GM23338 (cell line): ENCODE data around the gene C19orf47. TPM values are rescaled to one million over a fixed set of nuclear protein-coding genes. Genes with fewer than 3 reads are reported as not detected.

Source experiments
- ATAC-seq: fragments of 200-7000 bp; cut with Tn5 transposase; 3 replicates; pipeline ENCODE4 v1.9.1; 2020
- DNase-seq: peaks from one replicate; pipeline ENCODE4 v3.0.0-alpha.2; 2015; ENCODE audit warnings: low spot score
- H2AFZ ChIP-seq: fragments of 200-600 bp; sonication (generic); 2 replicates; pipeline ENCODE4 v1.8.0; 2016; ENCODE audit warnings: antibody characterized with exemption, mild to moderate bottlenecking, moderate library complexity
- H3F3A ChIP-seq: fragments of 200-600 bp; sonication (generic); replicated peaks from 2 replicates; pipeline ENCODE4 v1.8.0; 2017; ENCODE audit warnings: antibody characterized with exemption, mixed run types, low read depth
- H3K27ac ChIP-seq: fragments of 200-600 bp; sonication (generic); 2 replicates; pipeline ENCODE4 v1.6.1; 2016; ENCODE audit warnings: low read depth
- H3K27me3 ChIP-seq: fragments of 200-600 bp; sonication (generic); 2 replicates; pipeline ENCODE4 v1.8.0; 2016; ENCODE audit warnings: mild to moderate bottlenecking, mixed run types, moderate library complexity; ENCODE audit not compliant: insufficient read depth
- H3K36me3 ChIP-seq: fragments of 200-600 bp; sonication (generic); 2 replicates; pipeline ENCODE4 v1.8.0; 2016; ENCODE audit warnings: mild to moderate bottlenecking; ENCODE audit not compliant: insufficient read depth
- H3K4me1 ChIP-seq: fragments of 200-600 bp; sonication (generic); 2 replicates; pipeline ENCODE4 v1.8.0; 2016; ENCODE audit warnings: mild to moderate bottlenecking, moderate library complexity; ENCODE audit not compliant: insufficient read depth
- H3K4me2 ChIP-seq: fragments of 200-600 bp; sonication (generic); 2 replicates; pipeline ENCODE4 v1.7.1; 2017; ENCODE audit warnings: mixed run types
- H3K4me3 ChIP-seq: fragments of 200-600 bp; sonication (generic); 2 replicates; pipeline ENCODE4 v1.6.1; 2016; ENCODE audit warnings: mixed run types
- H3K79me2 ChIP-seq: fragments of 200-600 bp; sonication (generic); replicated peaks from 2 replicates; pipeline ENCODE4 v1.8.0; 2017; ENCODE audit warnings: mild to moderate bottlenecking; ENCODE audit not compliant: insufficient read depth
- H3K9me2 ChIP-seq: fragments of 200-600 bp; sonication (generic); 2 replicates; pipeline ENCODE4 v1.8.0; 2017; ENCODE audit not compliant: insufficient read depth
- H4K20me1 ChIP-seq: fragments of 200-600 bp; sonication (generic); replicated peaks from 2 replicates; pipeline ENCODE4 v1.8.0; 2017; ENCODE audit warnings: mild to moderate bottlenecking; ENCODE audit not compliant: insufficient read depth
- H3K27ac Mint-ChIP-seq: 2 replicates; pipeline ENCODE4 v1.8.0; 2020; ENCODE audit warnings: inconsistent platforms, mild to moderate bottlenecking, moderate library complexity, mixed read lengths
- H3K27me3 Mint-ChIP-seq: 3 replicates; pipeline ENCODE4 v1.8.0; 2022; ENCODE audit warnings: low read depth, mild to moderate bottlenecking, moderate library complexity, mixed read lengths, inconsistent platforms; ENCODE audit not compliant: insufficient read depth, poor library complexity
- H3K36me3 Mint-ChIP-seq: 3 replicates; pipeline ENCODE4 v1.8.0; 2021; ENCODE audit warnings: low read depth, mild to moderate bottlenecking, inconsistent platforms, moderate library complexity, mixed read lengths
- H3K4me1 Mint-ChIP-seq: 3 replicates; pipeline ENCODE4 v1.8.0; 2020; ENCODE audit warnings: mild to moderate bottlenecking, inconsistent platforms, mixed read lengths
- H3K4me3 Mint-ChIP-seq: 3 replicates; pipeline ENCODE4 v1.8.0; 2021; ENCODE audit warnings: moderate library complexity, mild to moderate bottlenecking, inconsistent platforms, mixed read lengths
- H3K9me3 Mint-ChIP-seq: 3 replicates; pipeline ENCODE4 v1.8.0; 2020; ENCODE audit warnings: moderate library complexity, mild to moderate bottlenecking, inconsistent platforms, mixed read lengths
- JUNB ChIP-seq: IDR thresholded peaks from one replicate; pipeline ENCODE4 v1.6.1; 2016; ENCODE audit warnings: antibody characterized with exemption; ENCODE audit not compliant: unreplicated experiment
- NANOG ChIP-seq: IDR thresholded peaks from 2 replicates; pipeline ENCODE4 v1.6.1; 2016; ENCODE audit warnings: antibody characterized with exemption, borderline replicate concordance
- POLR2AphosphoS5 ChIP-seq: IDR thresholded peaks from 2 replicates; pipeline ENCODE4 v1.6.1; 2016; ENCODE audit warnings: antibody characterized with exemption, low read depth
- STAT1 ChIP-seq: IDR thresholded peaks from one replicate; pipeline ENCODE4 v1.6.1; 2016; ENCODE audit warnings: antibody characterized with exemption; ENCODE audit not compliant: unreplicated experiment
- polyA plus RNA-seq: library from polyadenylated mRNA; unstranded; fragments of >200 nt; fragmentation: Nextera tagmentation; extraction: Ambion mirVana; gene quantifications from 2 replicates; pipeline ENCODE4 v1.2.1, GENCODE V29; 2016
- total RNA-seq: library from RNA; depleted of rRNA; stranded (reverse); fragments of >200 nt; shearing (Covaris generic); gene quantifications from 2 replicates; pipeline ENCODE4 v1.2.3, GENCODE V29; 2014
- TF ChIP-seq, protein P1 (sequence below): IDR thresholded peaks from 2 replicates; pipeline ENCODE4 v1.6.1; 2016; ENCODE audit warnings: antibody characterized with exemption
- TF ChIP-seq, protein P2 (sequence below): fragments of 250-450 bp; sonication (Bioruptor Pico); IDR thresholded peaks from 2 replicates; pipeline ENCODE4 v1.5.0; 2020; ENCODE audit warnings: mild to moderate bottlenecking, moderate library complexity
- TF ChIP-seq, protein P3 (sequence below), 2 experiments: fragments of 200-600 bp in 1 of 2; sonication (generic) in 1 of 2; conservative IDR thresholded peaks; 2 replicates each; pipeline versions ENCODE4 v1.5.1 to v1.6.1; 2016 to 2017; ENCODE audit warnings: antibody characterized with exemption in 2 of 2, low read depth in 2 of 2, mild to moderate bottlenecking in 2 of 2, moderate library complexity in 1 of 2
- TF ChIP-seq, protein P4 (sequence below): IDR thresholded peaks from one replicate; pipeline ENCODE4 v1.6.1; 2018; ENCODE audit warnings: antibody characterized with exemption; ENCODE audit not compliant: unreplicated experiment

Gene C19orf47
- total and polyA plus RNA-seq, 2 experiments from 2014 or later: 13.1 to 26.6 TPM

DNA sequence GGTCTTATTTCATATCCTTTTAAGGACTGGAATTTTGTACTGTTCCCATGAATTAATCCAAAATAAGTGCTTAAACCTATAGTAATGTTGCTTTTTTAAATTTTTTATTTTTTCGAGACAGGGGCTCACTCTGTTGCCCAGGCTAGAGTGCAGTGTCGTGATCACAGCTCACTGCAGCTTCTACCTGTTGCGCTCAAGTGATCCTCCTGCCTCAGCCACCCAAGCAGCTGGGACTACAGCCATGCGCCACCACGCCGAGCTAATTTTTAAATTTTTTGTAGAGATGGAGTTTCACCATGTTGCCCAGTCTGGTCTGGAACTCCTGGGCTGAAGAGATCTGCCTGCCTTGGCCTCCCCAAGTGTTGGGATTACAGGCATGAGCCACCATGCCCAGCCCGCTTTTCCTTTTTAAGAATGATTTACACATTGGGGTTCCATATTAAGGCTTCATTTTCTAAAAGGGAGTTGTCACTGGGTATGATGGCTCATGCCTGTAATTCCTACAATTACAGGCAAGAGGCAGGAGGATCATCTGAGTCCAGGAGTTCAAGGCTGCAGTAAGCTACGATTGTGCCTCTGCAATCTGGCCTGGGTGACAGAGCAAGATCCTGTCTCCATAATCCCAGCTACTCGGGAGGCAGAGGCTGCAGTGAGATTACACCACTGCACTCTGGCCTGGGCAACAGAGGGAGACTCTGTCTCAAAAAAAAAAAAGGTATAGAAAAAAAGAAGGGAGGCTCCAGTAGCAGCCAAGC is 34.8 kb downstream of the C19orf47 start:
- DNase-seq: no peak
- no peak overlapping the region for H3K27ac Mint-ChIP-seq
- no peak for ATAC-seq
- no peak for TF ChIP-seq STAT1
- TF ChIP-seq, protein P1, sequence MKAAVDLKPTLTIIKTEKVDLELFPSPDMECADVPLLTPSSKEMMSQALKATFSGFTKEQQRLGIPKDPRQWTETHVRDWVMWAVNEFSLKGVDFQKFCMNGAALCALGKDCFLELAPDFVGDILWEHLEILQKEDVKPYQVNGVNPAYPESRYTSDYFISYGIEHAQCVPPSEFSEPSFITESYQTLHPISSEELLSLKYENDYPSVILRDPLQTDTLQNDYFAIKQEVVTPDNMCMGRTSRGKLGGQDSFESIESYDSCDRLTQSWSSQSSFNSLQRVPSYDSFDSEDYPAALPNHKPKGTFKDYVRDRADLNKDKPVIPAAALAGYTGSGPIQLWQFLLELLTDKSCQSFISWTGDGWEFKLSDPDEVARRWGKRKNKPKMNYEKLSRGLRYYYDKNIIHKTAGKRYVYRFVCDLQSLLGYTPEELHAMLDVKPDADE: no peak
- TF ChIP-seq, protein P2, sequence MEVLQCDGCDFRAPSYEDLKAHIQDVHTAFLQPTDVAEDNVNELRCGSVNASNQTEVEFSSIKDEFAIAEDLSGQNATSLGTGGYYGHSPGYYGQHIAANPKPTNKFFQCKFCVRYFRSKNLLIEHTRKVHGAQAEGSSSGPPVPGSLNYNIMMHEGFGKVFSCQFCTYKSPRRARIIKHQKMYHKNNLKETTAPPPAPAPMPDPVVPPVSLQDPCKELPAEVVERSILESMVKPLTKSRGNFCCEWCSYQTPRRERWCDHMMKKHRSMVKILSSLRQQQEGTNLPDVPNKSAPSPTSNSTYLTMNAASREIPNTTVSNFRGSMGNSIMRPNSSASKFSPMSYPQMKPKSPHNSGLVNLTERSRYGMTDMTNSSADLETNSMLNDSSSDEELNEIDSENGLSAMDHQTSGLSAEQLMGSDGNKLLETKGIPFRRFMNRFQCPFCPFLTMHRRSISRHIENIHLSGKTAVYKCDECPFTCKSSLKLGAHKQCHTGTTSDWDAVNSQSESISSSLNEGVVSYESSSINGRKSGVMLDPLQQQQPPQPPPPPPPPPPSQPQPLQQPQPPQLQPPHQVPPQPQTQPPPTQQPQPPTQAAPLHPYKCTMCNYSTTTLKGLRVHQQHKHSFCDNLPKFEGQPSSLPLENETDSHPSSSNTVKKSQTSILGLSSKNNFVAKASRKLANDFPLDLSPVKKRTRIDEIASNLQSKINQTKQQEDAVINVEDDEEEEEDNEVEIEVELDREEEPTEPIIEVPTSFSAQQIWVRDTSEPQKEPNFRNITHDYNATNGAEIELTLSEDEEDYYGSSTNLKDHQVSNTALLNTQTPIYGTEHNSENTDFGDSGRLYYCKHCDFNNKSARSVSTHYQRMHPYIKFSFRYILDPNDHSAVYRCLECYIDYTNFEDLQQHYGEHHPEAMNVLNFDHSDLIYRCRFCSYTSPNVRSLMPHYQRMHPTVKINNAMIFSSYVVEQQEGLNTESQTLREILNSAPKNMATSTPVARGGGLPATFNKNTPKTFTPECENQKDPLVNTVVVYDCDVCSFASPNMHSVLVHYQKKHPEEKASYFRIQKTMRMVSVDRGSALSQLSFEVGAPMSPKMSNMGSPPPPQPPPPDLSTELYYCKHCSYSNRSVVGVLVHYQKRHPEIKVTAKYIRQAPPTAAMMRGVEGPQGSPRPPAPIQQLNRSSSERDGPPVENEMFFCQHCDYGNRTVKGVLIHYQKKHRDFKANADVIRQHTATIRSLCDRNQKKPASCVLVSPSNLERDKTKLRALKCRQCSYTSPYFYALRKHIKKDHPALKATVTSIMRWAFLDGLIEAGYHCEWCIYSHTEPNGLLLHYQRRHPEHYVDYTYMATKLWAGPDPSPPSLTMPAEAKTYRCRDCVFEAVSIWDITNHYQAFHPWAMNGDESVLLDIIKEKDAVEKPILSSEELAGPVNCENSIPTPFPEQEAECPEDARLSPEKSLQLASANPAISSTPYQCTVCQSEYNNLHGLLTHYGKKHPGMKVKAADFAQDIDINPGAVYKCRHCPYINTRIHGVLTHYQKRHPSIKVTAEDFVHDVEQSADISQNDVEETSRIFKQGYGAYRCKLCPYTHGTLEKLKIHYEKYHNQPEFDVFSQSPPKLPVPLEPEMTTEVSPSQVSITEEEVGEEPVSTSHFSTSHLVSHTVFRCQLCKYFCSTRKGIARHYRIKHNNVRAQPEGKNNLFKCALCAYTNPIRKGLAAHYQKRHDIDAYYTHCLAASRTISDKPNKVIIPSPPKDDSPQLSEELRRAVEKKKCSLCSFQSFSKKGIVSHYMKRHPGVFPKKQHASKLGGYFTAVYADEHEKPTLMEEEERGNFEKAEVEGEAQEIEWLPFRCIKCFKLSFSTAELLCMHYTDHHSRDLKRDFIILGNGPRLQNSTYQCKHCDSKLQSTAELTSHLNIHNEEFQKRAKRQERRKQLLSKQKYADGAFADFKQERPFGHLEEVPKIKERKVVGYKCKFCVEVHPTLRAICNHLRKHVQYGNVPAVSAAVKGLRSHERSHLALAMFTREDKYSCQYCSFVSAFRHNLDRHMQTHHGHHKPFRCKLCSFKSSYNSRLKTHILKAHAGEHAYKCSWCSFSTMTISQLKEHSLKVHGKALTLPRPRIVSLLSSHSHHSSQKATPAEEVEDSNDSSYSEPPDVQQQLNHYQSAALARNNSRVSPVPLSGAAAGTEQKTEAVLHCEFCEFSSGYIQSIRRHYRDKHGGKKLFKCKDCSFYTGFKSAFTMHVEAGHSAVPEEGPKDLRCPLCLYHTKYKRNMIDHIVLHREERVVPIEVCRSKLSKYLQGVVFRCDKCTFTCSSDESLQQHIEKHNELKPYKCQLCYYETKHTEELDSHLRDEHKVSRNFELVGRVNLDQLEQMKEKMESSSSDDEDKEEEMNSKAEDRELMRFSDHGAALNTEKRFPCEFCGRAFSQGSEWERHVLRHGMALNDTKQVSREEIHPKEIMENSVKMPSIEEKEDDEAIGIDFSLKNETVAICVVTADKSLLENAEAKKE (CRISPR knock-in tag): no peak
- TF ChIP-seq POLR2AphosphoS5: no peak
- TF ChIP-seq, protein P3, sequence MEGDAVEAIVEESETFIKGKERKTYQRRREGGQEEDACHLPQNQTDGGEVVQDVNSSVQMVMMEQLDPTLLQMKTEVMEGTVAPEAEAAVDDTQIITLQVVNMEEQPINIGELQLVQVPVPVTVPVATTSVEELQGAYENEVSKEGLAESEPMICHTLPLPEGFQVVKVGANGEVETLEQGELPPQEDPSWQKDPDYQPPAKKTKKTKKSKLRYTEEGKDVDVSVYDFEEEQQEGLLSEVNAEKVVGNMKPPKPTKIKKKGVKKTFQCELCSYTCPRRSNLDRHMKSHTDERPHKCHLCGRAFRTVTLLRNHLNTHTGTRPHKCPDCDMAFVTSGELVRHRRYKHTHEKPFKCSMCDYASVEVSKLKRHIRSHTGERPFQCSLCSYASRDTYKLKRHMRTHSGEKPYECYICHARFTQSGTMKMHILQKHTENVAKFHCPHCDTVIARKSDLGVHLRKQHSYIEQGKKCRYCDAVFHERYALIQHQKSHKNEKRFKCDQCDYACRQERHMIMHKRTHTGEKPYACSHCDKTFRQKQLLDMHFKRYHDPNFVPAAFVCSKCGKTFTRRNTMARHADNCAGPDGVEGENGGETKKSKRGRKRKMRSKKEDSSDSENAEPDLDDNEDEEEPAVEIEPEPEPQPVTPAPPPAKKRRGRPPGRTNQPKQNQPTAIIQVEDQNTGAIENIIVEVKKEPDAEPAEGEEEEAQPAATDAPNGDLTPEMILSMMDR (conservative IDR thresholded peaks at IDR 0.05; ENCODE audit: low read depth in 2 of 2): no peak
- TF ChIP-seq JUNB: no peak
- TF ChIP-seq, protein P4, sequence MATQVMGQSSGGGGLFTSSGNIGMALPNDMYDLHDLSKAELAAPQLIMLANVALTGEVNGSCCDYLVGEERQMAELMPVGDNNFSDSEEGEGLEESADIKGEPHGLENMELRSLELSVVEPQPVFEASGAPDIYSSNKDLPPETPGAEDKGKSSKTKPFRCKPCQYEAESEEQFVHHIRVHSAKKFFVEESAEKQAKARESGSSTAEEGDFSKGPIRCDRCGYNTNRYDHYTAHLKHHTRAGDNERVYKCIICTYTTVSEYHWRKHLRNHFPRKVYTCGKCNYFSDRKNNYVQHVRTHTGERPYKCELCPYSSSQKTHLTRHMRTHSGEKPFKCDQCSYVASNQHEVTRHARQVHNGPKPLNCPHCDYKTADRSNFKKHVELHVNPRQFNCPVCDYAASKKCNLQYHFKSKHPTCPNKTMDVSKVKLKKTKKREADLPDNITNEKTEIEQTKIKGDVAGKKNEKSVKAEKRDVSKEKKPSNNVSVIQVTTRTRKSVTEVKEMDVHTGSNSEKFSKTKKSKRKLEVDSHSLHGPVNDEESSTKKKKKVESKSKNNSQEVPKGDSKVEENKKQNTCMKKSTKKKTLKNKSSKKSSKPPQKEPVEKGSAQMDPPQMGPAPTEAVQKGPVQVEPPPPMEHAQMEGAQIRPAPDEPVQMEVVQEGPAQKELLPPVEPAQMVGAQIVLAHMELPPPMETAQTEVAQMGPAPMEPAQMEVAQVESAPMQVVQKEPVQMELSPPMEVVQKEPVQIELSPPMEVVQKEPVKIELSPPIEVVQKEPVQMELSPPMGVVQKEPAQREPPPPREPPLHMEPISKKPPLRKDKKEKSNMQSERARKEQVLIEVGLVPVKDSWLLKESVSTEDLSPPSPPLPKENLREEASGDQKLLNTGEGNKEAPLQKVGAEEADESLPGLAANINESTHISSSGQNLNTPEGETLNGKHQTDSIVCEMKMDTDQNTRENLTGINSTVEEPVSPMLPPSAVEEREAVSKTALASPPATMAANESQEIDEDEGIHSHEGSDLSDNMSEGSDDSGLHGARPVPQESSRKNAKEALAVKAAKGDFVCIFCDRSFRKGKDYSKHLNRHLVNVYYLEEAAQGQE: no peak
- no peak for TF ChIP-seq NANOG
- H3K4me3 ChIP-seq: no peak overlapping the region
- no peaks in the 10 kb centered on the region for H3K36me3 Mint-ChIP-seq
- H3K27me3 ChIP-seq: no peaks in the 10 kb centered on the region
- no peaks in the 10 kb centered on the region; the same call in 1 of the 2 replicates for H4K20me1 ChIP-seq
- peaks cover 2% of the 10 kb centered on the region for H3K27me3 Mint-ChIP-seq
- no peaks in the 10 kb centered on the region for H3K79me2 ChIP-seq
- peaks cover 1% of the 10 kb centered on the region; the same call in 1 of the 3 replicates for H3K4me1 Mint-ChIP-seq
- no peak overlapping the region for H3K4me3 Mint-ChIP-seq
- H3K27ac ChIP-seq: no peak overlapping the region
- no peaks in the 10 kb centered on the region for H3F3A ChIP-seq
- no peaks in the 10 kb centered on the region for H3K4me1 ChIP-seq
- no peak overlapping the region for H3K4me2 ChIP-seq
- H3K9me2 ChIP-seq: no peaks in the 10 kb centered on the region
- H2AFZ ChIP-seq: no peak overlapping the region
- no peaks in the 10 kb centered on the region for H3K9me3 Mint-ChIP-seq
- no peaks in the 10 kb centered on the region for H3K36me3 ChIP-seq
